ENCODE data around the gene CEACAM8.

- TF ChIP-seq CTCF (IDR thresholded peaks at IDR 0.05; ENCODE audit: low read depth, low read length) = no peak
- no peak for TF ChIP-seq POLR2A (IDR thresholded peaks at IDR 0.05; ENCODE audit: extremely low read depth, insufficient read length)
Measured at GRCh38 chr19:42544146-42544545, 50.6 kb downstream of the CEACAM8 start.
